Measurements from ENCODE around the gene ACTL6B.
"Not testable (repeated sequence)": the region's sequence is repeated elsewhere in the genome, so short reads cannot be mapped to it uniquely, and the experiment has no call there.

ACTL6B gene

DNA sequence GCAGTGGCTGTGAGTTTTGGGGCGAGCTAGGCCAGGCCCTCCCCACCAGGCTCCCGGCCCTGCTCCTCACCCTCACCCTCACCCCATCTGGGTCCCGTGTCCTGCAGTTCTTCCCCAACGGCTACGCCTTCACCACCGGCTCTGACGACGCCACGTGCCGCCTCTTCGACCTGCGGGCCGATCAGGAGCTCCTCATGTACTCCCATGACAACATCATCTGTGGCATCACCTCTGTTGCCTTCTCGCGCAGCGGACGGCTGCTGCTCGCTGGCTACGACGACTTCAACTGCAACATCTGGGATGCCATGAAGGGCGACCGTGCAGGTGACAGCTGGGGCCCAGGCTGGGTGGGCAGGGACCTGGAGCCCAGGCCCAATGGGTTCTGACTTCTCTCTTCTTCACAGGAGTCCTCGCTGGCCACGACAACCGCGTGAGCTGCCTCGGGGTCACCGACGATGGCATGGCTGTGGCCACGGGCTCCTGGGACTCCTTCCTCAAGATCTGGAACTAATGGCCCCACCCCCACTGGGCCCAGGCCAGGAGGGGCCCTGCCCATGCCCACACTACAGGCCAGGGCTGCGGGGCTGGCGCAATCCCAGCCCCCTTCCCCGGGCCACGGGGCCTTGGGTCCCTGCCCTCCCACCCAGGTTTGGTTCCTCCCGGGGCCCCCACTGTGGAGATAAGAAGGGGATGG lies 22.2 kb upstream of the ACTL6B start:
- H3K9me3 Mint-ChIP-seq: no peaks in the 10 kb centered on the region
- H3K4me1 Mint-ChIP-seq: peaks cover 46% of the 10 kb centered on the region
- H3K36me3 Mint-ChIP-seq: peaks cover 96% of the 10 kb centered on the region
- peak overlapping the region; percentile 44 for H3K4me3 Mint-ChIP-seq
- DNase-seq (ENCODE audit: low spot score in 2 of 2) (no peak), ATAC-seq (no peak)
- peak overlapping the region; percentile 86 for H3K27ac Mint-ChIP-seq

DNA sequence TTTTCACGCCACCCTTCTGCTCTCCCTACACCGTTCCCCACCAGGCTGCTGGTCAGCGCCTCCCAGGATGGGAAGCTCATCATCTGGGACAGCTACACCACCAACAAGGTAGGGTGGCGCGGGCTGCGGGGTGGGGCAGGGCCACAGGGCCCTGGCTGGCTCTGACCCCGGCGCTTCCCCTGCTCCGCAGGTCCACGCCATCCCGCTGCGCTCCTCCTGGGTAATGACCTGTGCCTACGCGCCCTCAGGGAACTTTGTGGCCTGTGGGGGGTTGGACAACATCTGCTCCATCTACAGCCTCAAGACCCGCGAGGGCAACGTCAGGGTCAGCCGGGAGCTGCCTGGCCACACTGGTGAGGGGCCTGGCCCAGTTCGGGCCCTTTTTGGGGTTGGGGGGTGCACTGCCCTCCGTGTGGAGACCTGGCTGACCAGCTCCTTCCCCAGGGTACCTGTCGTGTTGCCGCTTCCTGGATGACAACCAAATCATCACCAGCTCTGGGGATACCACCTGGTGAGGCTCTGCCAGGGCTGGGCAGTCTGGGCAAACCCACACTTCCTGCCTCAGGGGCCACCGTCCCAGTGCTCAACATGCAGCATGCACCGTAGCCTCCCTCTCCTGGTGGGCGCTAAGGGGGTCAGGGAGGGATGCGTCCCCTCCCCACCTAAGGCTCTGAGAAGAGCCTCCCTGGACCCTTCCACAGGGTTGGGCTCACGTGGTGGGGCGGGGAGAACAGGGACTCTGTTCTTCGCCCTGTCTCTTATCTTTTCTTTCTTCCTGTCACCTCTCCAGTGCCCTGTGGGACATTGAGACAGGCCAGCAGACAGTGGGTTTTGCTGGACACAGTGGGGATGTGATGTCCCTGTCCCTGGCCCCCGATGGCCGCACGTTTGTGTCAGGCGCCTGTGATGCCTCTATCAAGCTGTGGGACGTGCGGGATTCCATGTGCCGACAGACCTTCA lies 21.3 kb upstream of the ACTL6B start:
- Mint-ChIP-seq H3K27ac (peak overlapping the region; percentile 86), H3K4me1 (peaks cover 48% of the 10 kb centered on the region), H3K9me3 (no peaks in the 10 kb centered on the region), H3K4me3 (peak overlapping the region; percentile 44), H3K36me3 (peaks cover 97% of the 10 kb centered on the region)
- ATAC-seq: no peak
- DNase-seq (ENCODE audit: low spot score in 2 of 2): peak in 1 of 2 donors; percentile 54

DNA sequence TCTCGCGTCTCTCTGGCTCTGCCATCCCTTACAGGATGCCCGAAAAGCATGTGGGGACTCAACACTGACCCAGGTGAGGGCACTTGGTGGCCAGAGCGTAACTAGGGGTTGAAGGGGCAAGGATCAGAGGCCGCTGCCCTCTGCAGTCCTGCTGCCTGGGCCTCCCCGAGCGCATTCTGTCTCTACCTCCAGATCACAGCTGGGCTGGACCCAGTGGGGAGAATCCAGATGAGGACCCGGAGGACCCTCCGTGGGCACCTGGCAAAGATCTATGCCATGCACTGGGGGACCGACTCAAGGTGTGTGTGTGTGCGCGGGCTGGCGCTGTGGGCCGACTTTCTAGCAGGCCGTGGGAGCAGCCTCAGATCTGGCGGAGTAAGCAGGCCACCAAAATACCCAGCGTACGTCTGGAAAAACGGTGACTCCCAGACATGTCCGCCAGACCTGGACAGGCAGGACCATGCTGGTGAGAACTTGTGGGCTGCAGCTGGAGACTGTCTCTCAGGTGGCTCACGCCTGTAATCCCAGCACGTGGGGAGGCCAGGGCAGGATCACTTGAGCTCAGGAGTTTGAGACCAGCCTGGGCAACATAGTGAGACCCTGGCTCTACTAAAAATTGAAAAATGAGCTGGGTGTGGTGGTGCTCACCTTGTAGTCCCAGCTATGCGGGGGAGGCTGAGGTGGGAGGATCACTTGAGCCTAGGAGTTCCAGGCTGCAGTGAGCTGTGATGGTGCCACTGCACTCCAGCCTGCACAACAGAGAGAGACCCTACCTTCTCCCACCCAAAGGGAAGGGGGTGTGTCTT lies 20.5 kb upstream of the ACTL6B start:
- Mint-ChIP-seq H3K4me3 (peak overlapping the region; percentile 98), H3K36me3 (peaks cover 88% of the 10 kb centered on the region), H3K27ac (peak overlapping the region; percentile 75), H3K9me3 (no peaks in the 10 kb centered on the region), H3K4me1 (peaks cover 45% of the 10 kb centered on the region)
- ATAC-seq (no peak), DNase-seq (ENCODE audit: low spot score in 2 of 2) (peak in 1 of 2 donors; percentile 58)

DNA sequence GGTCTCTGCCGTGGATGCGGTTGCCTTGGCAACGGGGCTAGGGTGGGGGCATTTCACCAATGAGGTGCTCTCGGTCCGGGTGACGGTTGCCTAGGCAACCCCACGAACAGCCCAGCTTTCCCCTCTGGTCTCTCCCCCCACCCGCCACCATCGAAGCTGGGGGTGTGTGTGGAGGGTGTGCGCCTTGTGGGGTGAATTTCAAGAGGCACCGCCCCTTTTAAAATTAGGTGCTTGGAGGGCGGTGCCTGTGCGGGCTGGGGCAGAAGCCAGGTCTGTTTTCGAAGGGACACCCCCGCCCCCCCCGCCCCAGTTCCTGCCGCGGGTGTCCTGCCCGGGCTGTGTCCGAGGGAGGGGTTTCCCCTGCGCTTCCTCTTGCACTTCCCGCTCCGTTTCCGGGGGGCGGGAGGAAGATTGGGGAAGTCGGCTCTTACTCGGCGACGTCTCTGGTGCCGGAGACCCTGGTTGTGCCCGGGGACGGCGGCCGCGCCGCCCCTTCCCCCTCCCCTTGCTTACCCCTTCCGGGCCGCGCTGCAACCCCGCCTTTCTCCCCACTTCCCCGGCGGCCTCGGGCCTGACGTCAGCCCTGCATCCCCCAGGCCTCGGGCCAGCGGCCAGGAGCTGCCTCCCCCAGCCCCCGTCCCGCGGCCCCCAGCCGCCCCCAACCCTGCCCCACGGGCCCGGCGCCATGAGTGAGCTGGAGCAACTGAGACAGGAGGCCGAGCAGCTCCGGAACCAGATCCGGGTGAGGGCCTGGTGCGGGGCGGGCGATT lies 19.5 kb upstream of the ACTL6B start:
- H3K36me3 Mint-ChIP-seq: peaks cover 78% of the 10 kb centered on the region
- peaks cover 41% of the 10 kb centered on the region for H3K4me1 Mint-ChIP-seq
- DNase-seq (ENCODE audit: low spot score in 2 of 2) (peak; percentile 56 to 89), ATAC-seq (peak; percentile 59)
- no peaks in the 10 kb centered on the region for H3K9me3 Mint-ChIP-seq
- peak overlapping the region; percentile 98 for H3K4me3 Mint-ChIP-seq
- H3K27ac Mint-ChIP-seq: peak overlapping the region; percentile 75

DNA sequence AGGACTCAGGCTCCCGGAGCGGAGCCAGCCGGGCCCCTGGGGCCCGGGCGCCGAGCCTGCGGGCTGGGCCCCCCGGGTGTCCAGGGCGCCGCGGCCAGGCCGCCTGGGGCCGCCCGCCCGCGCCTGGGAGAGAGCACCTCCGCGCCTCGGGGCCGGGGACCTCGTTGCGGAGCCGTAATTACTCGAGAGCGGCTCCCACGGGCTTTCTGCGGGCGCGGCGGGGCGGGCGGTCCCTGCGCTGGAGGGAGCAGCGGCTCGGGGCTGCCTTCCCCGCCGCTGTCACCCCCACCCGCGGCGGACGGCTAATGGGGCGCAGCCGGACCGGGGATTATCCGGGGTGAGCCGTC lies 18.8 kb upstream of the ACTL6B start:
- H3K27ac Mint-ChIP-seq: peak overlapping the region; percentile 98
- no peak for ATAC-seq
- no peak for DNase-seq (ENCODE audit: low spot score in 2 of 2)

DNA sequence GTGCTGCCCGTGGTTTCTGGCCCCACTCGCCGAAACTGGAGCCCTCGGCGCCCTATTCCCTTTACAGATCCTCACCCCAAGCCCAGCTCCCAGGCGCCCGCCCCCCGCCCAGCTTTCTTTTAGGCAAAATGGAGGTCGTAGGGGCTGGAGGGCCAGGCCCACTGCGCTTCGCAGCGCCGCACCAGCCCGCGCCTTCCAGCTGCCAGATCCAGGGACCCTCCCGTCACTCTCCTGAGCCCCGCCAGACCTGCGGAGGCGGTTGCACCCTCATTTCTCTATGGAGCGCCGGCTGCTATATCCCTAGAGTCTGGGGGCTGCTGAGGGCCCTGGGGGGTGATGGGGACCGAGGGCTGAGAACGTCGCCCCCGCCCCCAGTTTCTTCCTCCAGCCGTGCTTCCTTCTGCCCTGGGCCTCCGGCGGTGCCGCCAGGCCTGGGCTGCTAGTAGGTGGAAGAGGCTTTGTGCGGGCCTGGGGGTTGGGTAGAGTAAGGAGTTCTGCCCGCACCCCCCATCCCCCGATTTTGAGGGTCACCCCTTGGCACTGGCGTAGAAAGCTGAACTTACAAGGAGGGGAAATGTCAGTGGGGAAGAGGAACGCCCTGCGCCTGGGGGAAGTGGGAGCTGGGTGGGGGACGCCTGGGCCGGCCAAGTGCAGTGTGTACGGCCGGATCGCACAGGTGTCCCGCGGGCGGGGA lies 18.3 kb upstream of the ACTL6B start:
- Mint-ChIP-seq H3K4me3 (peak overlapping the region; percentile 98), H3K4me1 (peaks cover 31% of the 10 kb centered on the region), H3K27ac (peak overlapping the region; percentile 98), H3K36me3 (peaks cover 66% of the 10 kb centered on the region), H3K9me3 (no peaks in the 10 kb centered on the region)
- peak in 1 of 2 donors; percentile 71 for DNase-seq (ENCODE audit: low spot score in 2 of 2)
- ATAC-seq: no peak

More for the DNA sequence above, 18.8 kb upstream of the ACTL6B start:
- Mint-ChIP-seq H3K4me3 (peak overlapping the region; percentile 98), H3K9me3 (no peaks in the 10 kb centered on the region), H3K36me3 (peaks cover 71% of the 10 kb centered on the region), H3K4me1 (peaks cover 36% of the 10 kb centered on the region)

DNA sequence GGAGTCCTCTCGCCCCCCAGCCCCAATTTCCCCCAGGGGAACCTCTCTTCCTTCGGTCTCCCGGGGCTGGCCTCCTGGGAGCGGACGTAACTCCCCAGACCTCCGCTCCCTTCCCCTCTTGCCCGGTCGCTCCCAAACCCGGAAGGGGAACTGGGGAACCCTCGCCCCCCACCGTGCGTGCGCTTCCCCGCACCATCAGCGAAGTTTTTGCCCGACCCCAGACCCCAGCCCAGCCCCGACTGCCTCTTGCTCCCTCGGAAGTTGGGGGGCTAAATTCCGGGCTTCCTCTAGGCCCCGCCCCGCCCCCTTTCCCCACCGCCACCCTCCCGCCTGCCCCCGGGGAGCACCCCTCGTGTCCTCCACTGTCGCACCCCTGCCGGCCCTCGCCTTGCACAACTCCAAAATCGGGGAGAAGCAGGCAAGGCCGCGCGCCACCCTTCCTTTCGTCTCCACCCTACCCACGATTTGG lies 17.7 kb upstream of the ACTL6B start:
- Mint-ChIP-seq H3K9me3 (no peaks in the 10 kb centered on the region), H3K4me3 (peak overlapping the region; percentile 98), H3K4me1 (peaks cover 25% of the 10 kb centered on the region), H3K36me3 (peaks cover 60% of the 10 kb centered on the region), H3K27ac (peak overlapping the region; percentile 98)
- ATAC-seq (no peak), DNase-seq (ENCODE audit: low spot score in 2 of 2) (peak in 1 of 2 donors; percentile 81)

DNA sequence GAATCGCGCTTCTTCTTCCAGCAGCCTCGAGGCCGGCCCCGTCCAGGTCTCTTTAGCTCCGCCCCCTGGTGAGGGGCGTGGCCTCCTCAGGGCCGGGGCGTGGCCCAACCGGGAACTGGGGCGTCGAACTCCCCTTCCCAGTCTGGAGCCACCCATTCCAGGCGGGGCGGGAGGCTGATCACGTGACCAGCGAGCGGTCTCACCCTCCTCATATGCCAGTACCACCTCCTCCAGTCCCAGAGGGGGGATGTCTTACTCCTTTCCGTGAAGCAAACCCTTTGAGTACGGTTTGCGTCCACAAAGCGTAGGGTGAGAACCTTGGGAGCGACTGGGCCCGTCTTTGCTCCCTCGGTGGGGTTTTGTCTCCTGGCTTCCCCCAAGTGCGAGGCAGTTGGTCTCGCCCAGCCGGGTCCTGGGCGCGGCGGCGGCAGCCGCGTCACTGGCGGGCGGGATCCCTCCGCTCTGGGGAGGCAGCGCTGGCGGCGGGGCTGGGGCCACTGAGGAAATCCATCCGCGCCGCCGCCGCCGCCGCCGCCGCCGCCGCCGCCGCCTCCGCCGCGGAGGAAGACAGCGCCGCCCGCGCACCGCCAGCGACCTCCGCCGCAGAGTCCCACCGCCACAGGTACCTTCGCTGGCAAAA lies 17.2 kb upstream of the ACTL6B start, which contains the start of gene GNB2:
Gene GNB2, plus strand, starts transcription at position 439 of the 640 bp plus-strand sequence. CDS start 2,526 bp downstream, outside the sequence.
- Mint-ChIP-seq H3K27ac (peak within 1 kb of the TSS; percentile 98), H3K9me3 (no peaks in the 10 kb centered on the region), H3K4me3 (peak within 1 kb of the TSS; percentile 98), H3K36me3 (peaks cover 55% of the 10 kb centered on the region), H3K4me1 (peaks cover 23% of the 10 kb centered on the region)
- DNase-seq (ENCODE audit: low spot score in 2 of 2) (peak; percentile 100), ATAC-seq (peak; percentile 82)

DNA sequence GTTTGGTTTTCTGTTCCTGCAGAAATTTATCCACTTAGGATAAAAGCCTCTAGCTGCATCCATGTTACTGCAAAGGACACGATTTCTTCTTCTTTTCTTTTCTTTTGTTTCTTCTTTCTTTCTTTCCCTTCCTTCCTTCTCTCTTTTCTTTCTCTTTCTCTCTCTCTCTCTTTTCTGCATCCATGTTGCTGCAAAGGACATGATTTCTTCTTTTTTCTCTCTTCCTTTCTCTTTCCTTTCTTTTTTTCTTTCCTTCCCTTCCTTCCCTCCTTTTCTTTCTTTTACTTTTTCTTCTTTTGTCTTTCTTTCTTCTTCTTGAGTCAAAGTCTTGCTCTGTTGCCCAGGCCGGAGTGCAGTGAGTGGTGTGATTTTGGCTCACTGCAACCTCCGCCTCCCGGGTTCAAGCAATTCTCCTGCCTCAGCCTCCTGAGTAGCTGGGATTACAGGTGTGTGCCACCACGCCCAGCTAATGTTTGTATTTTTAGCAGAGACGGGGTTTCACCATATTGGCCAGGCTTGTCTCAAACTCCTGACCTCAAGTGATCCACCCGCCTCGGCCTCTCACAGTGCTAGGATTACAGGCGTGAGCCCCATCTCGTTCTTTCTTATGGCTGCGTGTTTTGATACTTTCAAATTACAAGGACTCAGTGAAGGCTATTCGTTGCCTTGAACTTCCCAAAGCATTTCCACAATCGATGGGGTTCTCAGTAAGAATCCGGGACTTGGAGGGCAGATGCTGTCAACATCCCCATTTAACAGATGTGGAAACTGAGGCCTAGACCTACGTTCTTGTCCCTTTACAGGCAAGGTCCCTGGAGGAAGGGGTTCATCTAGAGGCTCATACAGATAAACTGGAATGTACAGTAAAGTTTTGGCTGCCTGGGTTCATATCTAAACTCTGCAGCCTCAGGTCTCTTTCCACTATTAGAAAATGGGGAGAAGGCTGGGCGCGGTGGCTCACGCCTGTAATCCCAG lies 15.4 kb upstream of the ACTL6B start:
- Mint-ChIP-seq H3K4me3 (peak overlapping the region; percentile 98), H3K4me1 (peaks cover 12% of the 10 kb centered on the region), H3K36me3 (peaks cover 37% of the 10 kb centered on the region), H3K27ac (no peak overlapping the region), H3K9me3 (no peaks in the 10 kb centered on the region)
- no peak for ATAC-seq
- no peak for DNase-seq (ENCODE audit: low spot score in 2 of 2)

DNA sequence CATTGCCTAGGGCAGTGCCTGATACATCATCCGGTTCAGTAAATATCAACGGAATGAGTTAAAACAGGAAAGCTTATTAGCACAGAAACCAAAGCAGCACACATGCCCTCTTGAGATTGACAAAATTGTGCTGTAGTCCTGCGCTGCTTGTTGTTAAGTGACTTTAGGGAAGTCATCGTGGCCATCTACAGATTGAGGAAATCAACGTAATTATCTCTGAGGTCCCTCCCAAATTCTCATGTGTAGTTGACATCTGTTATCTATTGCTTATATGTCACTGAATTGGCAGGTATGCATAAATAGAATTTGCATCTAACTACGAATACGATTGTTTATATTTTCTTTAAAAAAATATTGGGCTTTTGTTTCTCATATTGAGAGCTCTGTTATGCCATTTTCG lies 13.8 kb upstream of the ACTL6B start:
- ATAC-seq (no peak), DNase-seq (ENCODE audit: low spot score in 2 of 2) (no peak)
- no peak overlapping the region for H3K27ac Mint-ChIP-seq
- H3K9me3 Mint-ChIP-seq: no peaks in the 10 kb centered on the region
- H3K4me3 Mint-ChIP-seq: no peak overlapping the region
- H3K4me1 Mint-ChIP-seq: peaks cover 6% of the 10 kb centered on the region
- H3K36me3 Mint-ChIP-seq: peaks cover 23% of the 10 kb centered on the region

DNA sequence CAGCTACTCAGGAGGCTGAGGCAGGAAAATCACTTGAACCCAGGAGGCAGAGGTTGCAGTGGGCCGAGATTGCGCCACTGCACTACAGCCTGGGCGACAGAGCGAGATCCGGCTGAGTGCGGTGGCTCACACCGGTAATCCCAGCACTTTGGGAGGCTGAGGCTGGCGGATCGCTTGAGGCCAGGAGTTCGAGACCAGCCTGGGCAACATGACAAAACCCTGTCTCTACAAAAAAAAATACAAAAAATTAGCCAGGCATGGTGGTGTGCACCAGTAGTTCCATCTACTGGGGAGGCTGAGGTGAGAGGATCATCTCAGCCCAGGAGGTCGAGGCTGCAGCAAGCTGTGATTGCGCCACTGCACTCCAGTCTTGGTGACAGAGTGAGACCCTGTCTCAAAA lies 12.9 kb upstream of the ACTL6B start:
- peaks cover 14% of the 10 kb centered on the region for H3K36me3 Mint-ChIP-seq
- not testable (repeated sequence) for DNase-seq (ENCODE audit: low spot score in 2 of 2); H3K4me1 Mint-ChIP-seq; H3K9me3 Mint-ChIP-seq; H3K4me3 Mint-ChIP-seq; ATAC-seq; H3K27ac Mint-ChIP-seq

DNA sequence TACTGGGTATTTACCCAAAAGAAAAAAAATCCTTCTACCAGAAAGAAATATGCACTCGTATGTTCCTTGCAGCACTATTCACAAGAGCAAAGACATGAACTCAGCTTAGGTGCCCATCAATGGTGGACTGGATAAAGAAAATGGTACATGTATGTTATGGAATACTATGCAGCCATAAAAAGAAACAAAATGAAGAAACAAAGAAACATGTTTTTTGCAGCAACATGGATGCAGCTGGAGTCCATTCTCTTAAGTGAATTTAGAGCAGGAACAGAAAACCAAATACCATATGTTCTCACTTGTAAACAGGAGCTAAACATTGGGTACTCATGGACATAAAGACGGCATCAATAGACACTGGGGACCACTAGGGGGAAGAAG lies 11.8 kb upstream of the ACTL6B start:
- no peak for ATAC-seq
- H3K4me3 Mint-ChIP-seq: no peak overlapping the region
- peaks cover 3% of the 10 kb centered on the region for H3K36me3 Mint-ChIP-seq
- DNase-seq (ENCODE audit: low spot score in 2 of 2): no peak
- H3K9me3 Mint-ChIP-seq: no peaks in the 10 kb centered on the region
- peaks cover 3% of the 10 kb centered on the region for H3K4me1 Mint-ChIP-seq
- H3K27ac Mint-ChIP-seq: no peak overlapping the region
